Stimulated activated CD4-positive, alpha-beta T cell treated with anti-CD3 and anti-CD28 coated beads, TNF-alpha, amount 100 ng/mL, for 48 hours (primary cell): ENCODE data around the gene DSTYK.
"Not testable (repeated sequence)": the region's sequence is repeated elsewhere in the genome, so short reads cannot be mapped to it uniquely, and the experiment has no call there.

Experiments
- DNase-seq, 3 donors: peaks; one replicate each; pipeline ENCODE4 v3.0.0-alpha.2; 2020; ENCODE audit warnings: low read depth in 3 of 3

The DSTYK gene

GRCh38 chr1:205220421-205220820, 8.9 kb upstream of the DSTYK start:
- DNase-seq, result no peak

DNA sequence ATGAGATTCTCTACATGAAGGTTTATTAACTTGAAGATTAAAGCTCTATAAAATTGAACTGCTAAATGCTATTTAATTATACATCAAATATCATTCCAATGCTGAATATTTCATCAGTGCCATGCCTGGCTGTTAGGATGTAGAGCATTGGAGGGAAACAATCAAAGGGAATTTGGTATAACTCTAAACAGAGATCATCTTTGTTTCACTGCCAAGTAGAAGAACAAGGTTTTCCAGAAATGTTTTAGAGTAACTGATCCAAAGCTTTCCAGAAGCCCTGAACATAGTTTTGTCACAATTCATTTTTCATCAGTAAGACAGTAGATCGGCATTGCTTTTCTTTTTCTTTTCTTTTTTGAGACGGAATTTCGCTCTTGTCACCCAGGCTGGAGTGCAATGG, 5.9 kb upstream of the DSTYK start:
- DNase-seq, result no peak

GRCh38 chr1:205216588-205216987, 5.1 kb upstream of the DSTYK start:
- DNase-seq, result no peak

DNA sequence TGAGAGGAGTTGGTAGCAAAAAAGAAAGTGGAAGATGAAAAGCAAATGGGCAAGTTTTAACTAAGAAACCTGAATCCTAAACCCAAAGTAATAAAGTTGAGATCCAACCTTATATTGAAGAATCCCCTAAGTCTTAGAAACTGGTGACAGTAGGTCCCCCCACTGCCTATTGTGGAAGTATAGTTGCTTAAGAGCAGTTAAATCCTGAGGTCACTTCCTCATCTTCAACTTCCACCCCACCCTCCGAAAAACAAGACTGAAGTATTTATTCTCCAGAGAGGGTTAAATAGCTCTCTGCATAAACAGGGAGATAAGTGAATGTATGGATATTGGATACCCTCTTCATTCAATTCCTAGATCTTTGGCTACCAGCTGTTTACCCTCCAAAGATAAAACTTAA, 3.3 kb upstream of the DSTYK start:
- DNase-seq, result no peak

DNA sequence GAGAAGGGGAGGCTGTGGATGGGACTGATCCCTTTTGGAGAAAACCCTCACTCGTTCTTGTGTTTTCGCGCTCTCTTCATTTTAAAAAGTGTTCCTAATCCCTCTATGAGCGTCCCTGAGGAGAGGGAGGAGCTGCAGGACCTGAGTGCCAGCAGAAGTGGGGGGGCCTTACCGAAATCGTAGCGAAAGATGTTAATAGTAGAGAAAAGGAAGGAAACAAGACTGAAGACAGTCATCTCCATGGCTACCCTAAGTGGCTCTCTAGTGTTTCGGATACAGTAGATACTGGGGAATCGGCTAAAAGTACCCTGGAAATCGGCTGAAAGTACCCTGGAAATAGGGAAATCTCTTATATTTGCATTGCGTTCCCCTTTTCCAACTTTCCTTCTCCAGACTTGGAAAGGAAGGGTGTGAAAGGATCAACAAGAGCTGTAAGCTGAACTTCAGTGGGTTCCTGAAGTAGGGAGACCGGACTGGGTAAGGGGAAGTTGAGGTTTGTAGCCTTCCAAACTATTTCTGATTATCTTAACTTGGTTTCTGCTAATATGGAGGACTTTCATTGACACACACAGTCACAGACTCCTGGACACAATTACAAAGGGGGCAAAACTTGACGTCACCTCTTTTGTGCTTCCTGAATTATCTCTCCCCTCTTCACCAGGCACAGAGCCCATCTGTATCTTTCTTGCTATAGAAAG, 486 bp upstream of the DSTYK start:
- no peak for DNase-seq

DNA sequence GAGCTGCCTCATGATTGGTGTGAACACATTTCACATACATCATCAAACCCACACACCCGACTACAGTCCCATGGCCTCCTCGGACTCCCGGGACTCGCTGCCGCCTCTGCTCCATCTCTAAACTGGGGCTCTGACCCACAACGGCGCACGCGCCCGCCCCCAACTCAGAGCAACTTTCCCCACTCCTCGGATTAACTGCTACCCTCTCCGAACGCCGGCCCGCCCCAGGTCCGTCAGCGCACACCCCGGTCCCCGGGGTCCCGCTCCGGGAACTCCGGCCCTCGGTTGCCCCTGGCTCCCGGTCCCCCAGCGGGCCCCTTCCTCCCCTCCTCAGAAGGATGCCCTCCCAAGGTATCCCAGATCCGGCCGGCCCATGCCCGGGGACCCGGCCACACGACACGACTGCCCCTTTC, 740 bp downstream of the DSTYK start:
- DNase-seq, result no peak

GRCh38 chr1:205208811-205209210, 2.7 kb downstream of the DSTYK start:
- DNase-seq, result no peak

- DNase-seq, result no peak
Observed at GRCh38 chr1:205205055-205205454, 6.4 kb downstream of the DSTYK start.

GRCh38 chr1:205204552-205204951, 7.0 kb downstream of the DSTYK start:
- DNase-seq, result no peak

DNA sequence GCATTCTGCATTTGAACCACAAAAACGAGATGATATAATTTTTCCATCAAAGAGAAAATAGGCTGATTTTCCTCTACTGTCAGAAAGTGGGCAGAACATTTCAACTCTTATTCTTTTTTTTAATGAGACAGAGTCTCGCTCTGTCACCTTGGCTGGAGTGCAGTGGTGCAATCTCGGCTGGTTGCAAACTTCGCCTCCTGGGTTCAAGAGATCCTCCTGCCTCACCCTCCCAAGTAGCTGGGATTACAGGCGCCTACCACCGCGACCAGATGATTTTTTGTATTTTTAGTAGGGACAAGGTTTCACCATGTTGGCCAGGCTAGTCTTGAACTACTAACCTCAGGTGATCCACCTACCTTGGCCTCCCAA, 11.6 kb downstream of the DSTYK start:
- DNase-seq, result peak in 1 of 3 donors; percentile 21

GRCh38 chr1:205199090-205199930, 12.2 kb downstream of the DSTYK start:
- peak; percentile 29 to 32 (median 29) for DNase-seq

DNA sequence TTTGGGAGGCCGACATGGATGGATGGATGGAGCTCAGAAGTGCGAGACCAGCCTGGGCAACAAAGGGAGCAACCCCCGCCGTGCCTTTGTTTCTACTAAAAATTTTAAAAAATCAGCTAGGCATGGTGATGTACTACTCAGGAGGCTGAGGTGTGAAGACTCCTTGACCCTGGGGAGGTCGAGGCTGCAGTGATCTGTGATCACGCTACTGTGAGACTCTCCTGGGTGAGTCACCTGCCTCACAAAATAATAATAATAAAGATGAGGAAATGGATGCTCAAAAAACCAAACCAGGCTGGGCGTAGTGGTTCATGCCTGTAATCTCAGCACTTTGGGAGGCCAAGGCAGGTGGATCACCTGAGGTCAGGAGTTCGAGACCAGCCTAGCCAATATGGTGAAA, 19.2 kb downstream of the DSTYK start:
- no peak for DNase-seq

DNA sequence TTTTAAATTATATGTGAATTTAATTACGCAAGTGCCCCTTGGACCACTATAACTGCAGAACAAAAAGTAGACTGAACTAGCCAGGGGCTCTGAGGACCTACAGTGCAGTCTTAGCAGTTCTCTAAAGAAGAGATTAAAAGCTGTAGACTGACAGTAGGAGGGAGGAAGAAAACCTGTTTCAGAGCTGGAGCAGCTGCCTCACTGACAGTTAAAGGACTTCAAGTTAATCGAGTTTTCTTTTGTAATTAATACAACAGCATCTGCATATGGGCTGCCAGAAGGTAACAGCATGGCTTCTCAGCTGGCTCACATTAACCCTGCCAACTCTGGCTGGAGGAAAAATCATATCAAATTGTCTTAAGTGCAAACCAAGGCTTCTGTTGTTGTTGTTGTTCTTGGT, 19.9 kb downstream of the DSTYK start:
- DNase-seq, result no peak

DNA sequence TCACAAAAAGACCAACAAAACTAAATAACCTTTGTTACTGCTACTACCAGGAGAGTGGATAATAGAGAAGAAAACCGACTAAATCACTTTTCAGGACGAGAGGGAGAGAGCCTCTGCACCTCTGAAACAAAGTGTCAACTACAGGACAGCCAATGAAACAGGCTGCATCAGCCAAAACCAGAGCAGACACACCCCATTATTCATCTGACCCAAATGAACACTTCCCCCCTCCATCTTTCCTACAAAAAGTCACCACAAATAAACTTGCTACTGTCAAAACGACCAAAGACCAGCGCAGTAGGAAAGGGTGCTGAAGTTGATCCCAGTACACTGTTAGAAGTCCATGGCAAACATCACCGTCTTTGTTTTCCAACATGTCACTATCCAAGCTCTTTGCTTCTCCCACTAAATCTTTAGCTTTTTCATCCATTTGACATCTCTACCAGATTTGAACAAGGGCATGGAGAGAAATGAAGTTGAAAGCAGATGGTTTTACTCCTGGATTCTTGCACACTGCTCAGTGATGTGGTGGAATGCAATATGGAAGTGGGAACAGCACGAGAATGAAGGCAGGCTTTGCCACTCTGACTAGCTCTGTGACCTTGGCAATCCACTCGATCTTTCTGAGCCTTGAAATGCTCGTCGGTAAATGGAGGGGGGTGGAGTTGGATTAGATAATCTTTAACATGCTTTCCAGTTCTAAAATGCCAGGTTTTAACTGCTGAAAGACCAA, 20.5 kb downstream of the DSTYK start:
- DNase-seq, result no peak

DNA sequence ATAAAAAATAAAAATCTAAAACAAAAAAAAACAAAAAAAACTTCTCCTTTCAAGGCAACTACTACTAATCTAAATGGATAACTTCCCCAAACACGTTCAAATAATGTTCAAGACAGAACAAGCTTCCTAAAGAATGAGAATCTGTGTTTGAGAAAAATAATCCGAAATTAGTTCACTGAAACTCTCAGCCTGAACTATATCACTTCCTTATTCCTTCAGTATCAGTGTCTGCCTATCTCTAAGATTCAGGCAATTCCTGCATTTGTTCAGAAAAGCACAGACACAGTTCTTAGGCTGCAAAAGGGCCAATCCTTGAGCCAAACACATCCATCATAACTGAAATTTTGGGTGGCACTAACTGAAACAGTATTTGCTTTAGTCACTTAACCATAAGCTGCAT, 22.4 kb downstream of the DSTYK start:
- no peak for DNase-seq

DNA sequence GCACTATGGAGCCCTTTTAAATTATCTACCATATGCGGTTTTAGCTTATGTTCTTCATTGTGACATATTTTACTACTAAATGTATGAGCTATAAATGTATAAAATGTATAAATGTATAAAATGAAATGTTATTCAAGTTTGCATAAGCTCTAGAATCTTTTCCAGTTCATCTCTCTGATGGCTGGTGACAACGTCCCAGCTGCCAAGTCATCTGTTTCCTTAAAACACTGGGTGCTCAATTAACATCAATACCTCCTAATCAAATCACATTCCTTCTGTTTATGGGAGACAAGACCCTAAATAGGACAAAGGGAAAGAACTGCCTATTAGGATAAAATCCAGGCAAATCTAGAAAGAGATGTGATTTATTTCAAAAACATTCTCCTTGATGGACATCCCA, 22.9 kb downstream of the DSTYK start:
- DNase-seq, result no peak

DNA sequence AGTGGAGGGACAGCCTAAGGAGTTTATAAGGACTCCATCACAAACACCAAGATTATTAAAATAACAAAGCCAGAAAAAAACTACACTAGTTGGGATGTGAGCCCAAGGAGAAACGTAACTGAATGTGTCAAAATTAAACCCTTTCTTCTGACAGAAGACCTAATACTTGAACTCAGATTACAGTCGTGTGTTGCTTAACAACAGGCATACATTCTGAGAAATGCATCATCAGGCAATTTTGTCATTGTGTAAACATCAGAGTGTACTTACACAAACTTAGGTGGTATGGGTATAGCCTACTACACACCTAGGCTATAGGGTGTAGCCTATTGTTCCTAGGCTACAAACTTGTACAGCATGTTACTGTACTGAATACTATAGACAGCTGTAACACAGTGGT, 23.4 kb downstream of the DSTYK start:
- no peak for DNase-seq

- no peak for DNase-seq
Observed at GRCh38 chr1:205187420-205187819, 24.1 kb downstream of the DSTYK start.

DNA sequence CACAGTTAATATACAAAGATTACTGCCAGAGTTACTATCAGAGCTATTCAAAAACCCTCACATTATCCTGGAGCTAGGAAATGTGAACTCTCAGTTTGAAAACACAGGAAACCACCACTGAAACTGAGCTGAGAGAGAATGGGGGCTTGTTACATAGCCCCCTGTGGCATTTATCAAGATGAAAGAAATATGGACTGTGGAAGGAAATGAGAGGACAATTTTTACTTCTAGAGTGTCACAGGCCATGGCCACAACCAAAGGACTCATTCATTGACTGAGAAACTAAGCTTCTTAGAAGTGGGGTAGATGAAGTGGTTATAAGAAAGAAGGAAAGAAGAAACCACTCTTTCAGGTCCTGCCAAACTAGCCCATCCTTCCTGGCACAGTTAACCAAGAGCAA, 25.3 kb downstream of the DSTYK start:
- no peak for DNase-seq

GRCh38 chr1:205183676-205184335, 27.7 kb downstream of the DSTYK start:
- DNase-seq, result no peak

GRCh38 chr1:205182930-205183329, 28.6 kb downstream of the DSTYK start:
- no peak for DNase-seq

DNA sequence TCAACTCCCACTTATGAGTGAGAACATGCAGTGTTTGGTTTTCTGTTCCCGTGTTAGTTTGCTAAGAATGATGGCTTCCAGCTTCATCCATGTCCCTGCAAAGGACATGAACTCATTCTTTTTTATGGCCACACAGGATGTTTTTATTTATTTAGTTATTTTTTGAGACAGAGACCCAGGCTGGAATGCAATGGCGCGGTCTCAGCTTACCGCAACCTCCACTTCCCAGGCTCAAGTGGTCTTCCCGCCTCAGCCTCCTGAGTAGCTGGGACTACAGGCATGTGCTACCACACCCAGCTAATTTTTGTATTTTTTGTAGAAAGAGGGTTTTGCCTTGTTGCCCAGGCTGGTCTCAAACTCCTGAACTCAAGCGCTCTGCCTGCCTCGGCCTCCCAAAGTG, 31.2 kb downstream of the DSTYK start:
- not testable (repeated sequence) for DNase-seq
